GM18505 (cell line): ENCODE results near the gene GPAT3.
"Not testable (repeated sequence)": the region's sequence is repeated elsewhere in the genome, so short reads cannot be mapped to it uniquely, and the experiment has no call there.

Experiments used
- ATAC-seq: cut with Tn5 transposase; IDR thresholded peaks from one replicate; pipeline ENCODE4 v1.9.1; 2021; ENCODE audit not compliant: unreplicated experiment
- POLR2A ChIP-seq: IDR thresholded peaks from 4 replicates; pipeline ENCODE4 v1.6.1; 2011; ENCODE audit warnings: borderline replicate concordance; ENCODE audit not compliant: insufficient read depth, insufficient read length; ENCODE audit errors: extremely low read depth

The GPAT3 gene

GRCh38 chr4:83618991-83619645, 83.2 kb downstream of the GPAT3 start:
- TF ChIP-seq POLR2A = no peak
- ATAC-seq = no peak

GRCh38 chr4:83622127-83622526, 86.2 kb downstream of the GPAT3 start:
- ATAC-seq = not testable (repeated sequence)

DNA sequence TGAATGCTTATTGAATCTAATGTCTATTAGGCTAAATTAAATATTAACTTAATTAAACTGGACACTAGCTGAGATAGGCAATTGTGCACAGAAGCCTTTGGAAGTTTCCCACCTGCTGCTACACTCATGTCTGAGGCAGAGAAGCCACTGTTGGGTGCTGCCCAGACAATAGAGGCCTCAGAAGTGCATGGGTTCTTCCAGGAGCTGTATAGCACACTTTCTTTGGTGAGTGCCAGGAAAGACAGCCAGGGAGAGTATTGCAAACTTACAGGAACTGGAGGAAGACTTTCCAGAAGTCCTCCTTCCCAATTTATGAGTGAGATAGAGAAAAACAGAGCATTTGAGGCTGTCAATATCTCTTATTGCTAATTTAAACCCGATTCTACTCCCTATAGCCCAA, 89.9 kb downstream of the GPAT3 start:
- no peak for TF ChIP-seq POLR2A
- ATAC-seq = no peak

DNA sequence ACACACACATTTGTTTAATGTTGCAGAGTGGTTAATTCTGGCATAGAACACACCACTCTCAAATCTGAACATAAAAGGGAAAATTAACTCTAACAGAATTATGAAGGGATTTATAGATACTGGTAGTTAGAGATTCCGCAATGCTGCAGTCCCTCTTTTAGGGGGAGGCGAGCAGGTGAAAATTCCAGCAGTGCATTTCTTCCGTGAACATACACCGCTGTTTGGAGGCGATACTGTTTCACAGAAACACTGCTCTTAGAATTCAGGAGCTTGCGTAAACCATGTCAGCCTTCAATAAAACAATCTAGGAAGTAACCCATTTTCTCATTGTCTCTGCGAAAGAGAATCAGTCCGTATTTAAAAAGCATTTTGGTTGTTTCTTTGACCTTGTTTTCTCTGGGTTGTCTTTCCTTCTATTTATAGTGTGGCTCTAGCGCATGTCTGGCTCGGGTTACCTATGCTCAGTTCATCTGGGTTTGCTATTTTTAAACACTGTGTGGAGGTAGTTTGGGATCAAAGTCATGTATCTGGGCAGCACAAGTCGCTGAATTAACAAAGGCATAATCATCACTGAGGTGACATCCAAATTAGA, 90.4 kb downstream of the GPAT3 start:
- no peak for TF ChIP-seq POLR2A
- no peak for ATAC-seq

DNA sequence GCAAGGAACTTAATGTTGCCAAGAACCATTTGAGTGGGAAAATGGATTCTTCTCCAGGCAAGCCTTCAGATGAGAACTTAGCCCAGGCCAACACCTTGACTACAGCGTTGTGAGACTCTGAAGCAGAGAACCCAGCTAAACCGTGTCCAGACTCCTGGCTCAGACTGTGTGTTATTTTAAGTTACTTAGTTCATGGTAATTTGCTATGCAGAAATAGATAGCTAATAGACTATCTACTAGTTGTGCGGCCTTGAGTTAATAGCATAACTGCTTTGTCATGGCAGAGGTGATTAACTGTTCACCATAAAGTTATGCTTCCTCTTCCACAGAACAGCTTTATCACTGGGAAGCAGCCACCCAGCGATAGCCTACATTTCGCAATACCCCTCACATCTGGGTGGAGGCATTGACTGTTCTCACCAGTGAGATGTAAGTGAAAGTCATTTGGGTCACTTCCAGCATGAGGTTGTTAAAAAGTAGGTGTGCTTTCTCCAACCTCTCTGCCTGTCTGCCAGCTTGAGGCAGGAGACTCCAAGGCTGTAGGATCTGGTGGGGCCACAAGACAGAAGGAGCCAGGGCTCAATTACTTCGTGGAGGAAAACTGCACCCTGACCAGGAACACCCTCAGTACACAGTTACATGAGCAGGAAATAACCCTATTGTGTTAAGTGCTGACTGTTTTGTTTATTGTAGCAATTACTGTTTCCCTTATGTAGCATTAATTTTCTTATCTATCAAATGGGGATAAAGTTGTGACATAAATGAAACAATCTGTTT, 94.2 kb downstream of the GPAT3 start:
- TF ChIP-seq POLR2A = no peak
- ATAC-seq = no peak

GRCh38 chr4:83631066-83631465, 95.2 kb downstream of the GPAT3 start:
- ATAC-seq = no peak

DNA sequence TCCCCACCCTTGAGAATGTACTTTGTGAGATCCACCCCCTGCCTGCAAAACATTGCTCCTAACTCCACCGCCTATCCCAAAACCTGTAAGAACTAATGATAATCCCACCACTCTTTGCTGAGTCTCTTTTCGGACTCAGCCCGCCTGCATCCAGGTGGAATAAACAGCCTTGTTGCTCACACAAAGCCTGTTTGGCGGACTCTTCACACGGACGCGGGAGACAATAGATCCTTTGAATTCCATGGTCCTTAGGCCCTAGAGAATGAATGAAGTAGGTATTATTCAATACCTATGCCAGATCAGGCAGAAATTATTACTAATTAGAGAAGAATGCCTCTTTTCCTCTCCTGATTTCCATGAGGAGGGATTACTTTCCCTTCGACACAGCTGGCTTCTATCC, 101.0 kb downstream of the GPAT3 start:
- no peak for ATAC-seq
- TF ChIP-seq POLR2A = no peak

More at GRCh38 chr4:83631066-83631465, 95.2 kb downstream of the GPAT3 start:
- TF ChIP-seq POLR2A = no peak

DNA sequence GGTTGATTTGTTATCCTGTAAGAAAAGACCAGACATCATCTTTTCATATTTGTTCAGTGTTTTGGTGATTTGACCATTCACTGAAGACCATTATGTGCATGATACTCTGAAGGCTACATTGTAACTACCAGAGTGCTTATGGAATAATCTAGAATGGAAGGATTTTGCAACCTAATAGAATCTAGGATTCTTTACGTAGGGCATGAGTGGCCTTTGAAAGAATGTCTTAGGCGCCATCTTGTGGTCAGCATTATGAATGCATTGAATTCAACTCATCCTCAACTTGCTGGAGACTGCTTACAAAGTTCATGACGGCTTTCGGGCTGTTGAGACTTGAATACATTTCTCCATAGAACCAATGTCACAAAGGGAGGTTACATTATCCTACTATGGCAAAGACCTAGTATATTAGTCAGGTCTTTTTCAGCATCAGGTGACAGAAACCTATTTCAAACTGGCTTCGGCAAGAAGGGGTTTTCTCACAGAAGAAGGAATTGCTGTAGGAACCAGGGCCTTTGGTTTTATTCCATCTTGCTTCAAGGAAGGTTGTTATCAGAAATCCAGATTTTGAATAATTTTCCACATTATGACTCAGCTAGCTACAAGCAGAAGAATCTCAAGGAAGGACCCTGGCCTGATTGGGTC, 104.1 kb downstream of the GPAT3 start:
- no peak for ATAC-seq
- no peak for TF ChIP-seq POLR2A

DNA sequence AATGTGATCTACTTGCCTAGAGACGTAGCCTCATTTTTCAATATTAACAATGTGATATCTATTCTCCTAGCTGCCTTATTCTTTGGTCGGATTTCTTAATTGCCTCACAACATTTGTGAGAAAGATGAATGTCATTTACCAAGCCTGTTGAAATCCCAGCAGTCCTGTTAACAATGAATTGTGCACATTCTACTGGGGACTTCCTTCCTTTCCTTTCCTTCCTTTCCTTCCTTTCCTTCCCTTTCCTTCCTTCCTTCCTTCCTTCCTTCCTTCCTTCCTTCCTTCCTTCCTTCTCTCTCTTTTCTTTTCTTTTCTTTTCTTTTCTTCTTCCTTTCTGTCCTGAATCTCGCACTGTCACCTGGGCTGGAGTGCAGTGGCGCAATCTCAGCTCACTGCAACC, 107.1 kb downstream of the GPAT3 start:
- ATAC-seq = no peak
- TF ChIP-seq POLR2A = no peak

DNA sequence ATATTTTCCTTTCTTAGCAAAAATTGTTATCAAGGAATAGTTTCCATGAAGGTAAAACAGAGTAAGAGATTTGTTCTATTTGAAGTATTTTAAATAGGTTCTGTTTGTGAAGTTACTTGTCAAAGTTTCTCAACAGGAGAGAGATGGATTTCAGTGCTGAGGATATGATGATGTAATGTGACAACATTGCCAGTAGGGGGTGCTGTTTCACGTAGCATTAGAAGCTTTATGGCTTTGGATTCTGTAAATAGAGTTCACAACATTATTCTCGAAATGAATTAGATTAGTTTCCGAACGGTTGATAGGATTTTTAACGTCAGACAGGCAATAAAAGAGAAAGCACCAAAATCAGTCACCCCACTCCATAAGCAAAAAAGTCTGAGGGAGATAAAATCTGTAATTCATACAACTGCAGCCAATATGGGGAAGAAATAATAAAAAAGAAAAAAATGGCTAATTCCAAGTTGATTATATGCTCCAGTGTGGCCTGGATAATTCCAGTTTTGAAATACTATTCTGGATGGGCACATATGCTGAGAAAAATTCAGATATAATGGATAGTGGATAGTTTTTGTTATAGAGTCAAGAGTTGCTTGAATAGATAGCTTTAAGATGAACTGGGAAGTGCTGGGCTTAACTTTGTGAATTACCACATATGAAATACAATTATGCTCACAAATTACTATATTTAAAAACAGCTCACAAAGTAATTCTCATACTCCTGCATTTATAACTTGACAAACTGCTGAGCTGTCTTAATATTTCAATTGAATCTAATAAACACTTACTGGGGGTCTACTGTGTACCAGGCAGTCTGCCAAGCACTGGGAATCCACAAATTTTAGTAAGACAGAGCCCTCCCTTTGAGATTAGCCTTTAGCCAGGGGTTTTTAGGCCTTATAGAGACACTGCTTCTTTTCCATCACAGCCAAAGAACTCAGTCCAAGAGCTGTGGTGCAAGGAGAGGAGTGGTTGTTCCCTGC, 109.1 kb downstream of the GPAT3 start:
- no peak for TF ChIP-seq POLR2A
- ATAC-seq = no peak

DNA sequence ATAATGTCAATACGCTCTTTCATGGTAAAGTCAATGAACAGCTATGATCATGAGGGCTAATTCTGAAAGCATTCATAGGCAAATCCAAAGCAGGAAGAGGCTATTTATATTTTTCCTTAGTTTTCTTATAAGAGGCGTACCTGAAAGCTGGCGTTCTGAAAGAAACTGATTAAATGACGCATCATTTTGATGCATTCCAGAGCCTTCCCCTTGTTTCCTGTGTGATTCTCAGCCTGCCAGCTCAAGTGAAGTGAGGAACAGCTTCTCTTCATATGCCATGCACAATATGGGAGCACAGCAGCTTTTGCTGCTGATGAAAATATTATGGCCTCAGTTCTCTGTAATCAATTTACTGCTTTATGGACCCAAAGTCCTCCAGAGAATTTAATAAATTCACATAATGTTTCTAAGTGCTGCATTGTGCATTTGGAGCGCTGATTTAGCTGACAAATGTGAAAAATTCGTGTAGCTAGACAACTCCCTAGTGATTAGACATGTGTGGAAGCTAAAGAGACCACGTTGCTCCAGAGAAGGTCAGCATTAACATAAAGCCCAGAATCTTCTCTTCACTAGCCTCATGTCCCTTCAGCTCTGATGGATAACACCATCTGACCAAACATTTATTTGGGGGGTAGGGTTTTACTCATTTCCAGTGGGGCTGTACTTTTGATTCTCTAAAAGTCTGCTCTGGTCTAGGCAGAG, 110.8 kb downstream of the GPAT3 start:
- ATAC-seq = no peak
- no peak for TF ChIP-seq POLR2A

DNA sequence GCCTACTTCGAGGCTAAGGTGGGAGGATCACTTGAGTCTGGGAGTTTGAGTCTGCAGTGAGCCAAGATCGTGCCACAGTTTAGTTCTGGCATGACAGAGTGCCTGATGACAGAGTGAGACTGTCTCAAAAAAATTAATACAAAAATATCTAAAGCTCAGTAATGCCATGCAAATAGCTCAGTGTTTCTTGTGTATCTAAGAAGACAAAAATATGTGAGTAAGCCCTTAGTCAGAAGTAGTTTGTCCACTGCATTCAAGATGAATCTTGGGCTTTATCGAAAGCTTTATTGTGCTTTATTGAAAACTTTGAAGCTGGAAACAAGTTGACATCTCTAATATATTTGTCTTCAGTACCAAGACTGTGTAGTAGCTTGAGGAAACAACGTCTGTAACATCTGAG, 115.9 kb downstream of the GPAT3 start:
- no peak for TF ChIP-seq POLR2A
- no peak for ATAC-seq
